LoVo (cell line): ENCODE measurements around the gene EFCAB6.

Experiments used
- DNase-seq: peaks from one replicate; pipeline ENCODE4 v3.0.0-alpha.2; 2016; ENCODE audit warnings: low spot score

EFCAB6 gene

GRCh38 chr22:43583501-43583900 lies 228.6 kb downstream of the EFCAB6 start:
- DNase-seq = no peak

GRCh38 chr22:43582394-43582793 lies 229.7 kb downstream of the EFCAB6 start:
- no peak for DNase-seq

- no peak for DNase-seq
These were observed 231.8 kb downstream of the EFCAB6 start for GRCh38 chr22:43580271-43580750.

GRCh38 chr22:43574738-43575137 lies 237.4 kb downstream of the EFCAB6 start:
- no peak for DNase-seq

- no peak for DNase-seq
These were observed 239.4 kb downstream of the EFCAB6 start for GRCh38 chr22:43572710-43573109.

GRCh38 chr22:43571181-43571580 lies 240.9 kb downstream of the EFCAB6 start:
- DNase-seq = no peak

GRCh38 chr22:43570531-43571165 lies 241.5 kb downstream of the EFCAB6 start:
- no peak for DNase-seq

GRCh38 chr22:43569111-43569510 lies 243.0 kb downstream of the EFCAB6 start:
- no peak for DNase-seq

GRCh38 chr22:43567691-43568324 lies 244.3 kb downstream of the EFCAB6 start:
- no peak for DNase-seq

GRCh38 chr22:43566561-43567332 lies 245.4 kb downstream of the EFCAB6 start:
- DNase-seq = no peak

- DNase-seq = no peak
These were observed 246.1 kb downstream of the EFCAB6 start for GRCh38 chr22:43566021-43566420.

- DNase-seq = no peak
These were observed 247.2 kb downstream of the EFCAB6 start for GRCh38 chr22:43564859-43565258.

- no peak for DNase-seq
These were observed 248.5 kb downstream of the EFCAB6 start for GRCh38 chr22:43563571-43563970.

- no peak for DNase-seq
These were observed 249.3 kb downstream of the EFCAB6 start for GRCh38 chr22:43562843-43563242.

- no peak for DNase-seq
These were observed 250.5 kb downstream of the EFCAB6 start for GRCh38 chr22:43561415-43562178.

GRCh38 chr22:43560651-43561050 lies 251.5 kb downstream of the EFCAB6 start:
- DNase-seq = no peak

- DNase-seq = no peak
These were observed 256.3 kb downstream of the EFCAB6 start for GRCh38 chr22:43555561-43556515.

GRCh38 chr22:43554694-43555365 lies 257.3 kb downstream of the EFCAB6 start:
- no peak for DNase-seq

GRCh38 chr22:43554259-43554636 lies 257.9 kb downstream of the EFCAB6 start:
- DNase-seq = no peak

GRCh38 chr22:43553451-43554258 lies 258.4 kb downstream of the EFCAB6 start:
- DNase-seq = no peak
